ENCODE measurements around the gene CYB5D1. TPM values are rescaled to one million over a fixed set of nuclear protein-coding genes. Genes with fewer than 3 reads are reported as not detected.
A peak's percentile ranks its signal among the peaks of the same experiment; 100 is the strongest.

Gene CYB5D1
- total RNA-seq, 1 donor from 2014 or later: 17.8 TPM

DNA sequence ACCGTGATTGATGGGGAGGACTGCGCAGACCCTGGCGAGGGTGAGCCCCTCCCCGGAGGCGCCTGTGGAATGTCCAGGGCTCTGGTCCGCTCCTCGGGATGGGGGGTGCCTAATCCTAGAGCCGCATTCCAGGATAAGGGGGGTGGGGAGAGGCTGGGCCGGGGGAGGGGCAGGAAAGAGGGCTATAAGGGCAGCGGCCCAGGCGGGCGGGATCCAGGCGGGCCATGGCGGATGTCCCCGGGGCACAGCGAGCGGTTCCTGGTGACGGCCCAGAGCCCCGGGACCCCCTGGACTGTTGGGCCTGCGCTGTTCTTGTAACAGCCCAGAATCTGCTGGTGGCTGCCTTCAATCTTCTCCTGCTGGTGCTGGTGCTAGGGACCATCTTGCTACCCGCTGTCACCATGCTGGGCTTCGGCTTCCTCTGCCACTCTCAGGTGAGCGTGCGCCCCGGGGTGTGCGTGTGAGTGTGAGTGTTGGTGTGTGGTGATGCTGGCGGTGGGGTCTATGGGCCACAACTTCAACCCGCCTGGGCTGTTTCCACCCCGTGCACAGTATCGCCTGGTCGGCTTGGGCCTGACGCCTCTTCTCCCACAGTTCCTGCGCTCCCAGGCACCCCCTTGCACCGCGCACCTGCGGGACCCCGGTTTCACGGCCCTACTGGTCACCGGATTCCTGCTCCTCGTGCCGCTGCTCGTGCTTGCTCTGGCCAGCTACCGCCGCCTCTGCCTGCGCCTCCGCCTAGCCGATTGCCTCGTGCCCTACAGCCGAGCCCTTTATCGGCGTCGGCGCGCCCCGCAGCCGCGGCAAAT, 2.7 kb upstream of the CYB5D1 start, which contains the start of gene TMEM88:
TMEM88 (plus strand) TSS at position 216 of the 809 bp plus-strand sequence; CDS start at position 225, 9 bp downstream.
- no peaks in the 10 kb centered on the region for H3K27me3 ChIP-seq (ENCODE audit: low read depth)
- intact Hi-C loops (cut with micrococcal nuclease): no loop called here
- H3K36me3 ChIP-seq: peaks cover 44% of the 10 kb centered on the region
- peak within 1 kb of the TSS; percentile 99 for H3K27ac ChIP-seq (replicated peaks)
- DNase-seq: peak; percentile 47
- TF ChIP-seq CTCF (IDR thresholded peaks at IDR 0.05; ENCODE audit: borderline replicate concordance): no peak
- H3K4me3 ChIP-seq: peak within 1 kb of the TSS; percentile 86
- peaks cover 71% of the 10 kb centered on the region for H3K4me1 ChIP-seq
- no peaks in the 10 kb centered on the region for H3K9me3 ChIP-seq (replicated peaks)

GRCh38 chr17:7855660-7856010, 2.2 kb upstream of the CYB5D1 start:
- peaks cover 71% of the 10 kb centered on the region for H3K4me1 ChIP-seq
- intact Hi-C loops (cut with micrococcal nuclease): no loop called here
- peaks cover 44% of the 10 kb centered on the region for H3K36me3 ChIP-seq
- no peak for DNase-seq
- peak overlapping the region; percentile 99 for H3K27ac ChIP-seq (replicated peaks)
- peak overlapping the region; percentile 86 for H3K4me3 ChIP-seq
- no peak for TF ChIP-seq CTCF (IDR thresholded peaks at IDR 0.05; ENCODE audit: borderline replicate concordance)
- no peaks in the 10 kb centered on the region for H3K9me3 ChIP-seq (replicated peaks)
- no peaks in the 10 kb centered on the region for H3K27me3 ChIP-seq (ENCODE audit: low read depth)

GRCh38 chr17:7856011-7856810, 1.6 kb upstream of the CYB5D1 start:
- H3K27me3 ChIP-seq (ENCODE audit: low read depth): no peaks in the 10 kb centered on the region
- peak overlapping the region; percentile 86 for H3K4me3 ChIP-seq
- no peaks in the 10 kb centered on the region for H3K9me3 ChIP-seq (replicated peaks)
- TF ChIP-seq CTCF (IDR thresholded peaks at IDR 0.05; ENCODE audit: borderline replicate concordance): no peak
- peaks cover 69% of the 10 kb centered on the region for H3K4me1 ChIP-seq
- DNase-seq: peak; percentile 75
- intact Hi-C loops (cut with micrococcal nuclease): no loop called here
- H3K27ac ChIP-seq (replicated peaks): peak overlapping the region; percentile 99
- peaks cover 44% of the 10 kb centered on the region for H3K36me3 ChIP-seq

- Histone ChIP-seq H3K4me3 (peak within 1 kb of the TSS; percentile 86), H3K36me3 (peaks cover 48% of the 10 kb centered on the region), H3K4me1 (peaks cover 62% of the 10 kb centered on the region), H3K27ac (replicated peaks) (peak within 1 kb of the TSS; percentile 99), H3K9me3 (replicated peaks) (no peaks in the 10 kb centered on the region), H3K27me3 (ENCODE audit: low read depth) (no peaks in the 10 kb centered on the region)
- intact Hi-C loops (cut with micrococcal nuclease): no loop called here
- peak; percentile 96 for DNase-seq
- peak; percentile 63 for TF ChIP-seq CTCF (IDR thresholded peaks at IDR 0.05; ENCODE audit: borderline replicate concordance)
Measured at GRCh38 chr17:7856811-7857712, 741 bp upstream of the CYB5D1 start, which contains the start of gene NAA38. Gene NAA38 (minus strand): TSS chr17:7857559. CDS start chr17:7857463, 96 bp downstream.

- Histone ChIP-seq H3K9me3 (replicated peaks) (no peaks in the 10 kb centered on the region), H3K36me3 (peaks cover 37% of the 10 kb centered on the region), H3K4me3 (peak overlapping the region; percentile 86), H3K27ac (replicated peaks) (peak overlapping the region; percentile 99), H3K4me1 (peaks cover 48% of the 10 kb centered on the region), H3K27me3 (ENCODE audit: low read depth) (no peaks in the 10 kb centered on the region)
- intact Hi-C loops (cut with micrococcal nuclease): no loop called here
- peak; percentile 44 for DNase-seq
- peak; percentile 52 for TF ChIP-seq CTCF (IDR thresholded peaks at IDR 0.05; ENCODE audit: borderline replicate concordance)
Measured at GRCh38 chr17:7858522-7858810, 663 bp downstream of the CYB5D1 start.

All from left ventricle myocardium inferior (tissue), 1 donor.